NCI-H1092 (cell line): ENCODE data around the gene RPS6KB2.
"Not testable (repeated sequence)": the region's sequence is repeated elsewhere in the genome, so short reads cannot be mapped to it uniquely, and the experiment has no call there.

ENCODE experiments used
- DNase-seq: peaks from one replicate; lab custom pipeline; 2025; lab: John Stamatoyannopoulos, UW

Gene RPS6KB2

GRCh38 chr11:67442504-67443404, 14.5 kb downstream of the RPS6KB2 start:
- no peak for DNase-seq

- DNase-seq: no peak
Observed at GRCh38 chr11:67445515-67445914, 17.2 kb downstream of the RPS6KB2 start.

- no peak for DNase-seq
Observed at GRCh38 chr11:67448220-67448609, 19.9 kb downstream of the RPS6KB2 start.

GRCh38 chr11:67449116-67449844, 21.0 kb downstream of the RPS6KB2 start:
- DNase-seq: no peak

GRCh38 chr11:67450796-67451657, 22.7 kb downstream of the RPS6KB2 start:
- no peak for DNase-seq

GRCh38 chr11:67451658-67451976, 23.3 kb downstream of the RPS6KB2 start:
- no peak for DNase-seq

GRCh38 chr11:67452141-67452952, 24.1 kb downstream of the RPS6KB2 start, which contains the start of gene GPR152:
TSS of gene GPR152 (minus strand) at chr11:67452729. CDS start at chr11:67452724, 5 bp downstream.
- peak; percentile 19 for DNase-seq

- no peak for DNase-seq
Observed at GRCh38 chr11:67453816-67454732, 25.8 kb downstream of the RPS6KB2 start.

GRCh38 chr11:67455054-67455453, 26.8 kb downstream of the RPS6KB2 start, which contains the start of gene CABP4:
TSS of gene CABP4 (plus strand) at chr11:67455354. CDS start at chr11:67455424, 70 bp downstream.
- DNase-seq: no peak

- DNase-seq: no peak
Observed at GRCh38 chr11:67456068-67456705, 27.9 kb downstream of the RPS6KB2 start.

GRCh38 chr11:67457453-67457852, 29.2 kb downstream of the RPS6KB2 start:
- DNase-seq: no peak

- DNase-seq: no peak
Observed at GRCh38 chr11:67458266-67458665, 30.0 kb downstream of the RPS6KB2 start.

- DNase-seq: no peak
Observed at GRCh38 chr11:67463186-67463585, 34.9 kb downstream of the RPS6KB2 start.

GRCh38 chr11:67463680-67464410, 35.6 kb downstream of the RPS6KB2 start:
- no peak for DNase-seq

GRCh38 chr11:67464411-67465188, 36.3 kb downstream of the RPS6KB2 start:
- peak; percentile 84 for DNase-seq

GRCh38 chr11:67465189-67465510, 36.9 kb downstream of the RPS6KB2 start:
- DNase-seq: no peak

- not testable (repeated sequence) for DNase-seq
Observed at GRCh38 chr11:67465530-67465929, 37.2 kb downstream of the RPS6KB2 start.

GRCh38 chr11:67466367-67466766, 38.1 kb downstream of the RPS6KB2 start:
- DNase-seq: no peak
